BE2C (cell line): ENCODE data around the gene MAP7D1.

Experiments
- DNase-seq: peaks from one replicate; pipeline ENCODE4 v3.0.0-alpha.2; 2020
- H3K27me3 ChIP-seq: fragments of 250-450 bp; sonication (Bioruptor Pico); 2 replicates; pipeline ENCODE4 v1.5.1; 2020; ENCODE audit warnings: mild to moderate bottlenecking
- H3K36me3 ChIP-seq: fragments of 250-450 bp; sonication (Bioruptor Pico); 2 replicates; pipeline ENCODE4 v1.5.1; 2020; ENCODE audit warnings: mild to moderate bottlenecking
- H3K4me1 ChIP-seq: fragments of 250-450 bp; sonication (Bioruptor Pico); 2 replicates; pipeline ENCODE4 v1.5.1; 2020
- H3K4me3 ChIP-seq: 2 replicates; pipeline ENCODE4 v1.5.1; 2011; ENCODE audit warnings: low read depth, low read length
- H3K9me3 ChIP-seq: fragments of 250-450 bp; sonication (Bioruptor Pico); 2 replicates; pipeline ENCODE4 v1.5.1; 2020
- CTCF ChIP-seq: IDR thresholded peaks from 2 replicates; pipeline ENCODE4 v1.5.1; 2012; ENCODE audit warnings: mild to moderate bottlenecking, low read depth, low read length

MAP7D1 gene

DNA sequence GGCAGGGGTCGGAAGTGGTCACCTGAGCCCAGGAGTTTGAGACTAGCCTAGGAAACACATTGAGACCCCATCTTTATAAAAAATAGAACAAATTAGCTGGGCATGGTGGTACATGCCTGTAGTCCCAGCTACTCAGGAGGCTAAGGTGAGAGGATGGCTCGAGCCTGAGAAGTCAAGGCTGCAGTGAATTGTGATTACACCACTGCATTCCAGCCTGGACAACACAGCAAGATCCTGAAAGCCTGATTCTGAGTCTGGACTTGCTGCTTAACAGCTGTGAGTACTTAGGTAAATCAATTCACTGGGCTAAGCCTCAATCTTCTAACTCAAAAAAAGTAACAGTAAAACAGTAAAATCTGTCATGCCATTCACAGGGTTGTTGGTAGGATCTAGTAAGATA, 11.5 kb upstream of the MAP7D1 start:
- Histone ChIP-seq H3K4me3 (no peak overlapping the region), H3K9me3 (no peaks in the 10 kb centered on the region), H3K4me1 (no peaks in the 10 kb centered on the region), H3K27me3 (no peaks in the 10 kb centered on the region), H3K36me3 (no peaks in the 10 kb centered on the region; the same call in 1 of the 2 replicates)
- TF ChIP-seq CTCF: no peak
- no peak for DNase-seq

DNA sequence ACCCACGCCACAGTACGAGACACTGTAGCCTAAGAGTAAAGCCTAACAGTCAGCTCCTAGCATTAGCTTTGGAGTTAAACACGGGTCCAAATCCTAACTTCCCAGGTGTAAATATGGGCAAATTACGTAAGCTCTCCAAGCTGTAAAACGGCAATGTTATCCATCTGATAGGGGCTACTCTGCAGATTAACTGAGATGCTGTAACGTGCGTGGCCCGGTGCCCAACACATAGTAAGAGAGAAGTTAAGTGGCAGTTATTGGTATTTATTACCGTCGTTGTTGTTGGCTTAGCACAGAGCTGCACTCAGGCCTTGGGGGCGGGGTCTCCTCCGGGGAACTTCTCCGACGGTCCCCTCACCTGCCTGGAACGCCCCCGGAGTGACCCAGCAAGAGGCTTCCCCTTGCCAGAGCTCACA, 7.1 kb upstream of the MAP7D1 start:
- H3K4me3 ChIP-seq: peak overlapping the region; percentile 70
- TF ChIP-seq CTCF: no peak
- no peaks in the 10 kb centered on the region for H3K27me3 ChIP-seq
- H3K36me3 ChIP-seq: no peaks in the 10 kb centered on the region
- H3K4me1 ChIP-seq: peaks cover 9% of the 10 kb centered on the region
- DNase-seq: no peak
- H3K9me3 ChIP-seq: no peaks in the 10 kb centered on the region

DNA sequence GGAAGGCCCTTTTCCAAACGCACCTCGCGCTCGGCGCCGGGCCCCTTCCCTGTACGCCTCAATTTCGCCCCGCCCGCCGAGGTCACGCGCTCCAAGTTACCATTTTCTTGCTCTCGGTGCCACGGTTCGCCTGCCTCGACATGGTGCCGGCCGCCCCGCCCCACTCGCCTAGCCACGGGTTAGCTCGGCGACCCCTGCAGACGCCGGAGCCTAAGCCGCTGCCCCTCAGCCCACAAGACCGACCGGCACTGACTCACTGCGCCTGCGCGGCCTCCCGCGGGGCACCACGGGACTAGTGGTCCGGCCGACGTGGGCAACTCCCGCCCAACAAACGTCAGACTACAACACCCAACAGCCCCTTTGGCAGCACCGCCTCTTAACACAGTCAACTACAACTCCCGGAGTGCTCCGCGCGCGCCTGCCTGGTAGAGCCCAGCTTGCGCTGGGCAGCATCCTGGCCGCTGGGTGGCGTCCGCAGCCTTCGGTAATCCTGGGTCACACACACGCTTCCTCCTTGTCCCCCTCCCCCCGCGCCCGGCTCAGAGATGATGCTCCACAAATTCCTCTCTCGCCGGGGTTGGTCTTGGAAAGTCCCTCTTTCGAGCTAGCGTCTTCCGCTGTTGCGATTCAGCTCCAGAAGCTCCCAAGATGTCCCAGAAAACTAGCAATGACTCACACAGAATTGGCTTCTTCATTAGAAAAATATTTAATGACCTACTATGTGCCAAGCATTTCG, 6.6 kb upstream of the MAP7D1 start, which contains the start of gene TRAPPC3:
Gene TRAPPC3 (minus strand): TSS at position 250 of the 736 bp plus-strand sequence. CDS start 108 bp downstream, at position 142.
- peak within 1 kb of the TSS; percentile 70 for H3K4me3 ChIP-seq
- TF ChIP-seq CTCF: peak; percentile 75
- no peaks in the 10 kb centered on the region for H3K36me3 ChIP-seq
- H3K4me1 ChIP-seq: peaks cover 9% of the 10 kb centered on the region
- peak; percentile 98 for DNase-seq
- no peaks in the 10 kb centered on the region for H3K9me3 ChIP-seq
- H3K27me3 ChIP-seq: no peaks in the 10 kb centered on the region

DNA sequence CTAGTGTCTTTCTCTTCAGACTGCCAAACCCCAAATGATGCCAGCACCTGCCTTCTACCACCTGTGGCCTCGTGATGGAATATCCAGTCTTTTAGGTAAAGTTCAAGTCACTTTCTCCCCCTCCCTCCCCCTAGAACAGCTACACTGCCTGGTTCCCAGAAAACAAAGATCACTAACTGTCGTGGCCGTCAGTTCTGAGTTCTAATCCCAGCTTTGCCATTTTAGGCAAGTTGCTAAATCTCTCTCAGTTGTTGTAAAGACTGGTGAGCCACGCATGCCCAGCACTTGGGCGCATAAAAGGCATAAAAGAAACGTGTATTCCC, 6.0 kb upstream of the MAP7D1 start:
- Histone ChIP-seq H3K4me3 (peak overlapping the region; percentile 25), H3K36me3 (no peaks in the 10 kb centered on the region), H3K27me3 (no peaks in the 10 kb centered on the region), H3K4me1 (peaks cover 11% of the 10 kb centered on the region), H3K9me3 (no peaks in the 10 kb centered on the region)
- no peak for TF ChIP-seq CTCF
- no peak for DNase-seq

DNA sequence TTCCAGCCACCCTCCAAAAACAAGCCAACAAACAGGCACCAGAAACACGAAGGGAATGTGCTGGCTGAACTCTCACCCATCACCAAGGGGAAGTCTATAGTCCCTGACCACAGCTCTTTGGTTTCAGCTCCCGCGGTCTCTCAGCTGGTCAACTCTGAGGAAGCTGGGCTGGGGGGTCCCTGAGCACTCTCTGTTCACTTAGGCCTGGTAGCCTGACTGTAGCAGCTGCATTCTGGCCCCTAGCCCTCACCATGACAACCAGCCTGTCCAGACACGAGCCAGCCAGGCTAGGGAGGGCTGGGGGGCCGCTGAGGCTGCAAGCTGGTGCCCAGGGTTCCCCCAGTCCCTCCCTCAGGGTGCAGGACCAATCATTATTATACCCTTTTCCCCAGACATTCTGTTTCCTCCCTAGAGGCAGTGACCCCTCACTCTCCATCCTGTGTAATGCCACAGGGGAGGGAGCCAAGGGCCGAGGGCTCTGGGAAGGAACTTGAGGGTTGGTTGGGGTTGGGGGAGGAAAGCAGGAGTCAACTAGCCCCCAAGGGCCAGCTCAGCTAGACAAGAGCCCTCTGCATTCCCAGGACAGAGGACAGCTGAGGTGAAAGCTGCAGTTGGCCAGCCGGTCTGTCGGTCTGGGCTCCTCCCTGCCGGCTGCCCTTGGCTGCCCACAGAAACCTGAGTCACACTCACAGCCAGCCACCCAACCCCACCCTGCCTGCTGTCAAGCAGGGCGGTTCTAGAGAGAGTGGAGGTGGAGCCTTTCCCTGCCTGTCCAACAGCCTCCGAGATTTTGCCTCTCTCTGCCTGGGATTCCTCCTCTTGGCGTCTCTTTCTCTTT, 5.4 kb upstream of the MAP7D1 start:
- H3K4me1 ChIP-seq: peaks cover 14% of the 10 kb centered on the region
- H3K36me3 ChIP-seq: no peaks in the 10 kb centered on the region

More for the DNA sequence above, 5.4 kb upstream of the MAP7D1 start:
- peak; percentile 87 for DNase-seq
- Histone ChIP-seq H3K4me3 (peak overlapping the region; percentile 24), H3K27me3 (no peaks in the 10 kb centered on the region), H3K9me3 (no peaks in the 10 kb centered on the region)
- no peak for TF ChIP-seq CTCF
